Retinal pigment epithelial cell (primary cell): ENCODE results near the gene ADAP1.

Experiments
- DNase-seq: peaks from one replicate; pipeline ENCODE4 v3.0.0-alpha.2; 2010; ENCODE audit warnings: low read depth
- H3K4me3 ChIP-seq: 2 replicates; pipeline ENCODE4 v1.5.1; 2011; ENCODE audit warnings: mild to moderate bottlenecking, low read length, control low read depth, moderate library complexity
- TF ChIP-seq, protein P1 (sequence below): conservative IDR thresholded peaks from 2 replicates; pipeline ENCODE4 v1.5.1; 2011; ENCODE audit warnings: low read depth, low read length, control low read depth, inconsistent platforms

Gene ADAP1

DNA sequence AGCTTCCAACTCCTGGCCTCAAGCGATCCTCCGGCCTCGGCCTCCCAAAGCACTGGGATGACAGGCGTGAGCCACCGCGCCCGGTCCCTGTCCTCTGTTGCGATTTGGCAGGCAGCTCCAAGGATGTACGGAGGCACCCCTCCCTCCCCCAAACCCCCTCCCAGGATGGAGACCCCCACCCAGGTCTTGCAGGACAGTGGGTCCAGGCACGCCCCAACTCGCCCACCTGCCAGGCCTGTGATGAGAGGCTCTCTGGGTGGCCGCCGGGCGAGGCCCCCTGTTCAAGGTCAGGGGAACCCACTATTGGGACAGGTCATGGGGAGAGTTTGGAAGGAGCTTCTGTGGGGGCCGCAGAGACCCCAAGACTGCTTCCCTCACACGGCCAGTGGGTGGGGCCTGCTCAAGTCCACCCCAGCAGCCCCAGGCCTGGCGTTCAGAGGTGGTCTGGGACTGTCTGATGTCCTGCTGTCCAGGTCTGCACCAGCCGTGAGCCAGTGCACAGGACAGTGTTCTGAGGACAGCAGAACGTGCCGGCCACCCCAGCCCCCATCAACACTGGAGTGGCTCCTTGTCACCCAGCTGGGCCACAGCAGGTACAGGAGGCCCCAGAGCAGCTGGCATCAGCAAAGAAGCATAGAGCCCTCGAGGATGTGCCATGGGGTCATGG is 2.5 kb downstream of the ADAP1 start:
- H3K4me3 ChIP-seq: no peak overlapping the region
- no peak for DNase-seq

DNA sequence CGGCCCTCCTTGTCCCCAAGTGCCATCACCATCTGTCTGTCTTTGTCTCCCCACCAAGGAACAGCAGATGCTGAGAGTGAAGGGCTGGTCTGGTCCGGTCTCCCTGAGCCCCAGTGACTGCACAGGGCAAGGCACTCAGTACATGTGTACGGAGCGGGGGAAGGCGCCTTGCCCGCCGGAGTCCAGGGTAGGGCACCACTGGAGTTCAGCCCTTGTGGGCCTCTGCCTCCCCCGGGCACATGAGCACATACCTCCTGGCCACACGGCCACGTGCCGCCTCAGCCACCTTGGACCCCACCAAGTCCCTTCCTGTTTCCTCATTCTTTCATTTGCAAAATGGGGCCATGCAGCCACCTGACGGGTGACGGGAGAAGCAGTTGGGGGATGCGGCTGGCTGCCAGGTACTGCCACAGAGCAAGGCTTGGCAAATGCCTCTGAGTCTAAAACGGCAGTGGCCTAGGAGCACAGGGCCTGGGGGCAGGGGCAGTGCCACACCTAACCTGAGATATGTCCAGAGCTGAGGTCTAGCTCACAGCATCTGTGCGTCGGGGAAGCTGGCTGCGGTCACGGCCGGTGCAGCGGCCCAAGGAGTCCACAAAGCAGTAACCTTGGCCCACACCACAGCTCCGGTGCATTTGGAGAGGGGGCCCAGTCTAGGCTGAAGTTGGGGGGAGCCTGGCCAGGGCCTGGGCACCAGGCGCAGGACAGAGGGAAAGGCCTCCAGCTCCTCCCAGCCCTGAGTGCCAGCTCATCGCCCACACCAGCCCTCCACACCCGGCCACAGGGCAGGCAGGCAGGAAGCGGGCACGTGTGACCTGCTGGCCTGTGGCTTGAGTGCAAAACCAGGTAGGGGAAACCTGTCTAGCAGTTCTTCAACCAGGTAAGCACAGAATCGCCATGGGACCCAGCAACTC is 5.2 kb downstream of the ADAP1 start:
- no peak overlapping the region for H3K4me3 ChIP-seq
- TF ChIP-seq, protein P1, sequence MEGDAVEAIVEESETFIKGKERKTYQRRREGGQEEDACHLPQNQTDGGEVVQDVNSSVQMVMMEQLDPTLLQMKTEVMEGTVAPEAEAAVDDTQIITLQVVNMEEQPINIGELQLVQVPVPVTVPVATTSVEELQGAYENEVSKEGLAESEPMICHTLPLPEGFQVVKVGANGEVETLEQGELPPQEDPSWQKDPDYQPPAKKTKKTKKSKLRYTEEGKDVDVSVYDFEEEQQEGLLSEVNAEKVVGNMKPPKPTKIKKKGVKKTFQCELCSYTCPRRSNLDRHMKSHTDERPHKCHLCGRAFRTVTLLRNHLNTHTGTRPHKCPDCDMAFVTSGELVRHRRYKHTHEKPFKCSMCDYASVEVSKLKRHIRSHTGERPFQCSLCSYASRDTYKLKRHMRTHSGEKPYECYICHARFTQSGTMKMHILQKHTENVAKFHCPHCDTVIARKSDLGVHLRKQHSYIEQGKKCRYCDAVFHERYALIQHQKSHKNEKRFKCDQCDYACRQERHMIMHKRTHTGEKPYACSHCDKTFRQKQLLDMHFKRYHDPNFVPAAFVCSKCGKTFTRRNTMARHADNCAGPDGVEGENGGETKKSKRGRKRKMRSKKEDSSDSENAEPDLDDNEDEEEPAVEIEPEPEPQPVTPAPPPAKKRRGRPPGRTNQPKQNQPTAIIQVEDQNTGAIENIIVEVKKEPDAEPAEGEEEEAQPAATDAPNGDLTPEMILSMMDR: no peak
- no peak for DNase-seq

More for the DNA sequence above, 2.5 kb downstream of the ADAP1 start:
- TF ChIP-seq, protein P1: no peak

DNA sequence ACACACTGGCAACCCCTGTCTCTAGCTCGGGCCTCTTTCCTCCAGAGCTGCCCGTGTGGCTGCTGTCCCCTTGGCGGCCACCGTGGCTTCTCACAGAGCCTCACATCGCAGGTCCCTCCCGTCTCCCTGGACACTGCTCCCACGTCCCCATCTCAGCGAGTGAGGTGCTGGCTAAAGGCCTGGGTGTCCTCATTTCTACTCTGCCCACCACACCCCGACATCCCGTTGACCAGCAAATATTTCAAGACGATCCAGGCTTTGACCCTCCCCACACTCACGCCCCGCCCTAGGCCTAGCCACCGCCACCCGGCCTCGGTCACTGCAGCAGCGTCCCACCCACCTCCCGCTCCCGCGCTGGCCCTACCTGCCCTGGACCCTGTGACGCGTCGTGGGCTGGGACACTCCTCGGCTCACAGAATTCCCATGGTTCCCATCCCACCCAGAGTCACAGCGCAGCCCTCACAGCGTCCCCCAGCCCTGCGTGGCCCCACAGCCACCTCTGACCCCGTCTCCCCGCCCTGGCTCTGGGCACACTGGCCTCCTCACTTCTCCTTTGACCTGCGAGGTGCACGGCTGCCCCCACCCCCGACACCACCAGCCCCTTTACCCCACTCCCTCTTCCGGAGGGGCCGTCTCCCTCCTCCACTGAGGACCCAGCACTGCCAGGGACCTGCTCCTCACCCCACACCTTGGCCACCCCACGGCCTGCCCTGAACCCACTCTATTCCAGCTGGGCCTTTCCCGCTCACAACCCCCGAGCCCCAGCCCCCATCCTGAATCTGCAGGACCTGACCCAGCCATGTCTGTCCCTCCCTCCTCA is 6.9 kb downstream of the ADAP1 start:
- TF ChIP-seq, protein P1: no peak
- DNase-seq: no peak
- no peak overlapping the region for H3K4me3 ChIP-seq

DNA sequence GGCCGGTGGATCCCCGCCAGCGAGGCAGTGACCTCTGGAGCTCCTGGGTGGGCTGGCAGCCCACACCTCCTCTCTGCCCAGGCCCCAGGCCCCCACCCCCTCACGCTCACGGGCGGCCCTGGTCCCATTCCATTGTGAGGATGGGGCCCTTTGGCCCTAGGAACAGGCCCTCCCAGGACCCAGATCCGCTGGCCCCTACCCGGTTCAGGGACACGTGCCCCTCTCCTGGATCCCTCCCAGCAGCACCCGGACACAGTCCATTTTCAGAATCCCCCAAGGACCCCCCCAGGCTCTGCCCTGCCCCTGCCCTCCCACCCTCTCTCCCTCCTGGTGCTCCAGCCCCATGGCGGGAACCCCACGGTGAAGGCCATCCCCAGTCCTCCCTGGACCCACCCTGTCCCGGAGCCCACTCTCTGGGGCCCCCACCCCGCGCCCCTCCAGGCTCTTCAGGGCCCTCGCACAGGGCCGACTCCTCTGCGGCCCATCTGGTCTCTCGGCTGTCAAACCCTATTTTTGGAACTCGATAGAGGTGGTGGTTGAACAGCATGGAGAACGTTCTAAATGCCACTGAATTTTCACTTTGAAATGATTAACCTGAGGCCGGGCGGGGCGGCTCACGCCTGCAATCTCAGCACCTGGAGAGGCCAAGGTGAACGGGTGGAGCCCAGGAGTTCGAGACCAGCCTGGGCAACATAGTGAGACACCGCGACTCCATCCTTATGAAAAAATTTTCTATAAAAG is 8.1 kb downstream of the ADAP1 start:
- no peak overlapping the region for H3K4me3 ChIP-seq
- DNase-seq: no peak
- TF ChIP-seq, protein P1: no peak

DNA sequence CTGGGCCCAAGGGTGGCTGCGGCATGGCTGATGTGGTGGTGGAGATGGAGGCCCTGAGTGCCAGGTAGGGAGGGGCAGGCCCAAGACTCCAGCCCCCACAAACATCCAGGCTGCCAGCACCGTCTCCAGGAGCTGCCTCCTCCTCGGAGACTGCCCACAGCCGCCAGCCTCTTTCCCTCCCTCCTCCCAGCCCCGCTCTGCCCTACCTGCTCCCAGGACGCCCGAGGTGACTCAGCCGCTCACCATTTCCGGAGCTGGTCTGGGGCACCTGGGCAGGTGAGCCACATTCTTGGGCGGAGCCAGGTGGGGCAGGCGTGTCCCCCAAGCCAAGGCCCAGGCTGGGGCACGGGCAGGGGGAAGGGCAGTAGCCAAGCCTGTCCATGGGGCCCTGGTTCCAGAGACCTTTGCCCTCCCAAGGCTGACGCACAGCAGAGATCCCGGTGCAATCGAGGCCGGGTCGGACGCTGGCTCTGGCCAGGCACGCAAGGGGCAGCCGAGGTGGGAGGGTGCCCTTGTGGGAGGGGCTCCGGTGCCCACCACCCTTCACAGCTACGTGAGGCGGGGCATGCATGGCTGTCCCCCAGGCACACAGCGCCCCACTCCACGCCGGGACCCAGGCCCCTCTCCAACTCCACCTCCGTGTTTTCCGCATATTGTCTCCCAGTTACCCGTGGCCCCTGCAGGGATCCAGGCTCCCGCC is 8.8 kb downstream of the ADAP1 start:
- TF ChIP-seq, protein P1: no peak
- no peak for DNase-seq
- H3K4me3 ChIP-seq: no peak overlapping the region

DNA sequence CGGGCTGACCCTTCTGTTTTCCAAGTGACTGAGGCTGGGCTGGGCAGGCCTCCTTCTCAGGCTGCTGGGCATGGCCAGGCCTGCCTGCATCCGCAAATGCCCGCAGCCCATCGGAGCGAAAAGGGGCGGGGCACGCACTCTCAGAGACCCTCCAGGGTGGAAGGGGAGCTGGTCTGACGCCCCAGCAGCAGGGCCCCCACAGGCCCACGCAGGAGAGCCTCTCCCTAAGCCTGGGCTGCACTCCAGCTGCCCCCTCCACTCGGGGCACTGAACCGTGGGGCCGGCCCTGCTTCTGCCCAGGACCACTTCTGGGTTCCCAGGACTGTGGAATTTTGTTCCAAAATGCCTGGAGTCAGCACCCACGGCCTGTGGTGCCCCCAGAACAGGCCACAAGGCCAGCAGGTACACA is 9.3 kb downstream of the ADAP1 start:
- TF ChIP-seq, protein P1: no peak
- H3K4me3 ChIP-seq: no peak overlapping the region
- no peak for DNase-seq
